Liver (tissue), 9 donors: ENCODE measurements around the gene ZNF821. TPM values are rescaled to one million over a fixed set of nuclear protein-coding genes. Genes with fewer than 3 reads are reported as not detected.

ENCODE experiments used
- DNase-seq: peaks from one replicate; pipeline ENCODE4 v3.0.0-alpha.2; 2017; ENCODE audit warnings: low spot score
- H3K27ac ChIP-seq, 2 donors: one replicate each; pipeline ENCODE4 v1.7.0; 2013; ENCODE audit warnings: inconsistent platforms in 2 of 2, low read length in 2 of 2, control low read depth in 1 of 2, low read depth in 1 of 2, mild to moderate bottlenecking in 1 of 2
- H3K27me3 ChIP-seq, 4 donors: one replicate each; pipeline versions ENCODE4 v1.6.1 to v1.7.0; 2013; ENCODE audit warnings: low read length in 3 of 4, inconsistent platforms in 1 of 4, mild to moderate bottlenecking in 1 of 4, moderate library complexity in 1 of 4; ENCODE audit not compliant: control insufficient read depth in 4 of 4, insufficient read depth in 4 of 4
- H3K36me3 ChIP-seq, 4 donors: one replicate each; pipeline versions ENCODE4 v1.6.1 to v1.7.0; 2013; ENCODE audit warnings: low read length in 3 of 4, mild to moderate bottlenecking in 3 of 4, low read depth in 1 of 4, moderate library complexity in 1 of 4; ENCODE audit not compliant: control insufficient read depth in 4 of 4, insufficient read depth in 3 of 4
- H3K4me1 ChIP-seq, 4 donors: one replicate each; pipeline versions ENCODE4 v1.6.1 to v1.7.0; 2013; ENCODE audit warnings: low read length in 3 of 4, mild to moderate bottlenecking in 3 of 4, moderate library complexity in 1 of 4; ENCODE audit not compliant: control insufficient read depth in 4 of 4, insufficient read depth in 4 of 4
- H3K4me3 ChIP-seq, 3 donors: one replicate each; pipeline versions ENCODE4 v1.6.1 to v1.7.0; 2013; ENCODE audit warnings: low read length in 3 of 3, control low read depth in 1 of 3, low read depth in 1 of 3, mild to moderate bottlenecking in 1 of 3
- H3K9ac ChIP-seq, 2 donors: one replicate each; pipeline ENCODE4 v1.7.0; 2013; ENCODE audit warnings: low read length in 2 of 2, mild to moderate bottlenecking in 2 of 2, moderate library complexity in 2 of 2, control low read depth in 1 of 2, low read depth in 1 of 2
- H3K9me3 ChIP-seq, 4 donors: one replicate each; pipeline versions ENCODE4 v1.6.1 to v1.7.0; 2013; ENCODE audit warnings: low read length in 3 of 4; ENCODE audit not compliant: control insufficient read depth in 4 of 4
- CTCF ChIP-seq: fragments of 150-350 bp; IDR thresholded peaks from 2 replicates; pipeline ENCODE4 v1.5.1; 2017; ENCODE audit warnings: improper control_type of control experiment, low read depth, low read length; ENCODE audit not compliant: missing input control
- EGR1 ChIP-seq, 2 donors: IDR thresholded peaks; 2 replicates each; pipeline ENCODE4 v1.6.1; 2016 to 2018; ENCODE audit warnings: antibody characterized with exemption in 2 of 2, low read depth in 2 of 2
- FOXA1 ChIP-seq: IDR thresholded peaks from 2 replicates; pipeline ENCODE4 v1.6.1; 2016; ENCODE audit warnings: antibody characterized with exemption
- FOXA2 ChIP-seq: IDR thresholded peaks from 2 replicates; pipeline ENCODE4 v1.6.1; 2016; ENCODE audit warnings: antibody characterized with exemption
- GABPA ChIP-seq, 2 donors: IDR thresholded peaks in 1 of 2; conservative IDR thresholded peaks in 1 of 2; 2 replicates each; pipeline ENCODE4 v1.6.1; 2016; ENCODE audit warnings: antibody characterized with exemption in 2 of 2, mild to moderate bottlenecking in 1 of 2, moderate library complexity in 1 of 2
- HNF4A ChIP-seq, 2 donors: conservative IDR thresholded peaks; 2 replicates each; pipeline ENCODE4 v1.6.1; 2016; ENCODE audit warnings: antibody characterized with exemption in 2 of 2, mild to moderate bottlenecking in 2 of 2
- HNF4G ChIP-seq: IDR thresholded peaks from 2 replicates; pipeline ENCODE4 v1.6.1; 2016; ENCODE audit warnings: antibody characterized with exemption
- JUND ChIP-seq, 2 donors: IDR thresholded peaks; 2 replicates each; pipeline ENCODE4 v1.6.1; 2016; ENCODE audit warnings: antibody characterized with exemption in 2 of 2
- NR2F2 ChIP-seq: IDR thresholded peaks from 2 replicates; pipeline ENCODE4 v1.6.1; 2016; ENCODE audit warnings: antibody characterized with exemption
- RAD21 ChIP-seq, 2 donors: IDR thresholded peaks; 2 replicates each; pipeline ENCODE4 v1.6.1; 2016; ENCODE audit warnings: antibody characterized with exemption in 2 of 2, mild to moderate bottlenecking in 2 of 2
- RXRA ChIP-seq, 2 donors: IDR thresholded peaks; 2 replicates each; pipeline ENCODE4 v1.6.1; 2017 to 2018; ENCODE audit warnings: antibody characterized with exemption in 2 of 2, mild to moderate bottlenecking in 1 of 2
- SP1 ChIP-seq: IDR thresholded peaks from 2 replicates; pipeline ENCODE4 v1.6.1; 2018; ENCODE audit warnings: antibody characterized with exemption, mild to moderate bottlenecking
- TAF1 ChIP-seq: conservative IDR thresholded peaks from 2 replicates; pipeline ENCODE4 v1.6.1; 2016; ENCODE audit warnings: antibody characterized with exemption, mild to moderate bottlenecking
- YY1 ChIP-seq: IDR thresholded peaks from 2 replicates; pipeline ENCODE4 v1.6.1; 2016; ENCODE audit warnings: antibody characterized with exemption, mild to moderate bottlenecking
- ZBTB33 ChIP-seq: IDR thresholded peaks from 2 replicates; pipeline ENCODE4 v1.6.1; 2016; ENCODE audit warnings: antibody characterized with exemption
- WGBS: extraction: QIAGEN DNeasy Blood & Tissue Kit; methylation state at CpG from one replicate; pipeline ENCODE4 v1.1.7; 2013; 5-methylcytosine and 5-hydroxymethylcytosine counted together
- polyA plus RNA-seq, 2 donors: library from polyadenylated mRNA; stranded (reverse) in 1 of 2; unstranded in 1 of 2; fragments of 200-250 nt in 1 of 2; fragments of >200 nt in 1 of 2; fragmentation: Nextera tagmentation in 1 of 2; extraction: Ambion mirVana in 1 of 2; gene quantifications; one replicate each; pipeline versions ENCODE4 v1.2.1 to v1.2.3, GENCODE V29; 2013 to 2015
- total RNA-seq, 2 donors: library from RNA; depleted of rRNA; stranded (reverse); fragments of >200 nt; gene quantifications; one replicate each; pipeline ENCODE4 v1.2.3, GENCODE V29; 2014
- TF ChIP-seq, protein P1 (sequence below): IDR thresholded peaks from 2 replicates; pipeline ENCODE4 v1.6.1; 2016; ENCODE audit warnings: antibody characterized with exemption
- TF ChIP-seq, protein P2 (sequence below): IDR thresholded peaks from 2 replicates; pipeline ENCODE4 v1.6.1; 2016; ENCODE audit warnings: antibody characterized with exemption
- donor health status: healthy.
- donor health status: healthy.
- donor health status: healthy.
- donor health status: healthy.
- donor health status: healthy.

ZNF821 gene
- total and polyA plus RNA-seq, 4 donors: 1.0 to 3.0 (median 2.0) TPM

GRCh38 chr16:71846431-71846830, 37.6 kb downstream of the ZNF821 start:
- WGBS: under 1% methylated on average over 20 of the region's 20 CpGs

GRCh38 chr16:71845639-71846430, 38.1 kb downstream of the ZNF821 start, which contains the start of gene ATXN1L:
TSS of gene ATXN1L (plus strand) at chr16:71845976. CDS start at chr16:71849741, 3,765 bp downstream.
- Histone ChIP-seq H3K27ac (peak within 1 kb of the TSS; percentile 79 to 87), H3K27me3 (no peaks in the 10 kb centered on the region), H3K4me1 (peaks cover 0 to 14% (median 13%) of the 10 kb centered on the region in 4 donors), H3K4me3 (peak within 1 kb of the TSS; percentile 89 to 93 (median 91)), H3K9me3 (no peaks in the 10 kb centered on the region), H3K36me3 (peaks cover 9 to 30% (median 21%) of the 10 kb centered on the region in 4 donors), H3K9ac (peak within 1 kb of the TSS; percentile 80 to 93)
- under 1% methylated on average over 62 of the region's 62 CpGs for WGBS
- TF ChIP-seq EGR1 (IDR thresholded peaks at IDR 0.05; ENCODE audit: low read depth in 2 of 2): peak in 1 of 2 donors; percentile 42
- TF ChIP-seq SP1: peak; percentile 75
- no peak for TF ChIP-seq ZBTB33
- TF ChIP-seq HNF4A (conservative IDR thresholded peaks at IDR 0.05): peak in 1 of 2 donors; percentile 21
- TF ChIP-seq JUND (IDR thresholded peaks at IDR 0.05): no peak
- TF ChIP-seq NR2F2: peak; percentile 43
- TF ChIP-seq GABPA (IDR thresholded peaks at IDR 0.05 in 1 of 2, conservative IDR thresholded peaks at IDR 0.05 in 1 of 2): peak in 1 of 2 donors; percentile 74
- TF ChIP-seq, protein P1, sequence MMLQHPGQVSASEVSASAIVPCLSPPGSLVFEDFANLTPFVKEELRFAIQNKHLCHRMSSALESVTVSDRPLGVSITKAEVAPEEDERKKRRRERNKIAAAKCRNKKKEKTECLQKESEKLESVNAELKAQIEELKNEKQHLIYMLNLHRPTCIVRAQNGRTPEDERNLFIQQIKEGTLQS: peak; percentile 8
- TF ChIP-seq YY1: peak; percentile 55
- peak; percentile 45 to 87 for TF ChIP-seq RXRA (IDR thresholded peaks at IDR 0.05)
- peak in 1 of 2 donors; percentile 34 for TF ChIP-seq RAD21 (IDR thresholded peaks at IDR 0.05)
- peak; percentile 96 for DNase-seq

More at GRCh38 chr16:71846431-71846830, 37.6 kb downstream of the ZNF821 start:
- Histone ChIP-seq H3K4me3 (peak overlapping the region; percentile 89 to 93 (median 91)), H3K36me3 (peaks cover 9 to 36% (median 23%) of the 10 kb centered on the region in 4 donors), H3K9ac (peak overlapping the region; percentile 80 to 93), H3K4me1 (peaks cover 0 to 14% (median 13%) of the 10 kb centered on the region in 4 donors), H3K27ac (peak overlapping the region; percentile 79 to 87), H3K9me3 (no peaks in the 10 kb centered on the region), H3K27me3 (no peaks in the 10 kb centered on the region)
- DNase-seq: peak; percentile 39
- TF ChIP-seq HNF4A (conservative IDR thresholded peaks at IDR 0.05) (no peak), YY1 (no peak), JUND (IDR thresholded peaks at IDR 0.05) (no peak), NR2F2 (no peak), EGR1 (IDR thresholded peaks at IDR 0.05; ENCODE audit: low read depth in 2 of 2) (no peak), SP1 (no peak), HNF4G (no peak), FOXA2 (no peak), CTCF (no peak), ZBTB33 (no peak), TAF1 (no peak), GABPA (IDR thresholded peaks at IDR 0.05 in 1 of 2, conservative IDR thresholded peaks at IDR 0.05 in 1 of 2) (no peak), RXRA (IDR thresholded peaks at IDR 0.05) (no peak), FOXA1 (no peak)
- TF ChIP-seq, protein P2, sequence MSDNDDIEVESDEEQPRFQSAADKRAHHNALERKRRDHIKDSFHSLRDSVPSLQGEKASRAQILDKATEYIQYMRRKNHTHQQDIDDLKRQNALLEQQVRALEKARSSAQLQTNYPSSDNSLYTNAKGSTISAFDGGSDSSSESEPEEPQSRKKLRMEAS: no peak
